Measurements from ENCODE around the gene MRE11.

MRE11 gene

GRCh38 chr11:94447149-94447548 is 46.5 kb downstream of the MRE11 start:
- TF ChIP-seq POLR2AphosphoS5 (IDR thresholded peaks at IDR 0.05; ENCODE audit: low read depth, low read length) (no peak), SIN3A (IDR thresholded peaks at IDR 0.05; ENCODE audit: borderline replicate concordance, insufficient read depth, low read length) (no peak), REST (IDR thresholded peaks at IDR 0.05; ENCODE audit: insufficient read depth in 1 of 2, low read depth in 2 of 2, low read length in 2 of 2) (no peak), FOXP2 (optimal IDR thresholded peaks at IDR 0.05; ENCODE audit: borderline replicate concordance, extremely low read depth, extremely low read length, insufficient read depth) (no peak), TAF1 (IDR thresholded peaks at IDR 0.05; ENCODE audit: borderline replicate concordance, insufficient read depth, low read length) (no peak)

- no peak for TF ChIP-seq TAF1 (IDR thresholded peaks at IDR 0.05; ENCODE audit: borderline replicate concordance, insufficient read depth, low read length)
- TF ChIP-seq SIN3A (IDR thresholded peaks at IDR 0.05; ENCODE audit: borderline replicate concordance, insufficient read depth, low read length) = no peak
- no peak for TF ChIP-seq POLR2AphosphoS5 (IDR thresholded peaks at IDR 0.05; ENCODE audit: low read depth, low read length)
- no peak for TF ChIP-seq REST (IDR thresholded peaks at IDR 0.05; ENCODE audit: insufficient read depth in 1 of 2, low read depth in 2 of 2, low read length in 2 of 2)
- no peak for TF ChIP-seq FOXP2 (optimal IDR thresholded peaks at IDR 0.05; ENCODE audit: borderline replicate concordance, extremely low read depth, extremely low read length, insufficient read depth)
Measured at GRCh38 chr11:94445641-94446040, 48.0 kb downstream of the MRE11 start.

GRCh38 chr11:94433049-94433448 is 60.6 kb downstream of the MRE11 start:
- TF ChIP-seq POLR2AphosphoS5 (IDR thresholded peaks at IDR 0.05; ENCODE audit: low read depth, low read length) = no peak
- no peak for TF ChIP-seq SIN3A (IDR thresholded peaks at IDR 0.05; ENCODE audit: borderline replicate concordance, insufficient read depth, low read length)
- no peak for TF ChIP-seq FOXP2 (optimal IDR thresholded peaks at IDR 0.05; ENCODE audit: borderline replicate concordance, extremely low read depth, extremely low read length, insufficient read depth)
- TF ChIP-seq REST (IDR thresholded peaks at IDR 0.05; ENCODE audit: insufficient read depth in 1 of 2, low read depth in 2 of 2, low read length in 2 of 2) = no peak
- no peak for TF ChIP-seq TAF1 (IDR thresholded peaks at IDR 0.05; ENCODE audit: borderline replicate concordance, insufficient read depth, low read length)

GRCh38 chr11:94424662-94425061 is 69.0 kb downstream of the MRE11 start:
- TF ChIP-seq POLR2AphosphoS5 (IDR thresholded peaks at IDR 0.05; ENCODE audit: low read depth, low read length) = no peak
- TF ChIP-seq TAF1 (IDR thresholded peaks at IDR 0.05; ENCODE audit: borderline replicate concordance, insufficient read depth, low read length) = no peak
- TF ChIP-seq REST (IDR thresholded peaks at IDR 0.05; ENCODE audit: insufficient read depth in 1 of 2, low read depth in 2 of 2, low read length in 2 of 2) = no peak
- TF ChIP-seq SIN3A (IDR thresholded peaks at IDR 0.05; ENCODE audit: borderline replicate concordance, insufficient read depth, low read length) = no peak
- TF ChIP-seq FOXP2 (optimal IDR thresholded peaks at IDR 0.05; ENCODE audit: borderline replicate concordance, extremely low read depth, extremely low read length, insufficient read depth) = no peak

- TF ChIP-seq POLR2AphosphoS5 (IDR thresholded peaks at IDR 0.05; ENCODE audit: low read depth, low read length) = no peak
- no peak for TF ChIP-seq REST (IDR thresholded peaks at IDR 0.05; ENCODE audit: insufficient read depth in 1 of 2, low read depth in 2 of 2, low read length in 2 of 2)
- TF ChIP-seq FOXP2 (optimal IDR thresholded peaks at IDR 0.05; ENCODE audit: borderline replicate concordance, extremely low read depth, extremely low read length, insufficient read depth) = no peak
- TF ChIP-seq TAF1 (IDR thresholded peaks at IDR 0.05; ENCODE audit: borderline replicate concordance, insufficient read depth, low read length) = no peak
- no peak for TF ChIP-seq SIN3A (IDR thresholded peaks at IDR 0.05; ENCODE audit: borderline replicate concordance, insufficient read depth, low read length)
Measured at GRCh38 chr11:94424011-94424410, 69.6 kb downstream of the MRE11 start.

Measured in PFSK-1 (cell line).